A204.1 (cell line): ENCODE data around the gene IL13.
"Not testable (repeated sequence)": the region's sequence is repeated elsewhere in the genome, so short reads cannot be mapped to it uniquely, and the experiment has no call there.

Experiments
- FAIRE-seq: peaks from 2 replicates; lab custom pipeline; 2012; peaks lifted over from hg19 to GRCh38; lab: Jason Lieb, UNC

IL13 gene

GRCh38 chr5:132691755-132692631, 34.0 kb downstream of the IL13 start:
- FAIRE-seq, result not testable (repeated sequence)

GRCh38 chr5:132692632-132692967, 34.6 kb downstream of the IL13 start:
- no peak for FAIRE-seq

GRCh38 chr5:132695956-132696355, 38.0 kb downstream of the IL13 start:
- FAIRE-seq, result no peak

DNA sequence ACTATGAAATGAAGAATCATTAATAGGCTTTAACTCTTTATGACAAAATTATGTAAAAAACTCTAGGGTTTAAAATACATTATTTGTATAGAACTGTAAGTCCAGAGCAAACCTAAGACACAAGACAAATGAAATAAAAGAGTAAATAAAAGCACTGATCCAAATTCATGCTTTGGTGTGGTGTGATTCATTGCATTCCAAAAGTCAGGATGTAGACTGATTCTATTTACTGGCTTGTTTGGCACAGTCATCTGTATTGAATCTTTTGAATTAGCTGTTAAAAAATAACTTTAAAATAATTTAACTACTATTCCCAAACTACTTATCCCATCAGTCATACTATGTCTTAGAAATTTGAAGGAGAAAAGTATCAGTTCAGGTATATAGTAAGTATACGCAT, 46.9 kb downstream of the IL13 start:
- FAIRE-seq, result no peak

- no peak for FAIRE-seq
Measured at GRCh38 chr5:132708645-132709044, 50.7 kb downstream of the IL13 start.
